H1 (cell line): ENCODE data around the gene NTPCR. TPM values are rescaled to one million over a fixed set of nuclear protein-coding genes. Genes with fewer than 3 reads are reported as not detected.

Experiments used
- CTCF ChIA-PET: fragments of 300-600 bp; sonication (Branson Sonifier 250); formaldehyde crosslinking; loops from one replicate; lab custom pipeline; 2021; ENCODE audit not compliant: partially characterized antibody; lab: Charles Lee
- POLR2A ChIA-PET: fragments of 300-600 bp; sonication (Branson Sonifier 250); formaldehyde crosslinking; loops from one replicate; lab custom pipeline; 2021; ENCODE audit warnings: inconsistent platforms; ENCODE audit not compliant: partially characterized antibody; lab: Charles Lee
- DNase-seq, 2 experiments: peaks; one replicate each; pipeline versions ENCODE4 v3.0.0 to v3.0.0-alpha.2; 2010 to 2022; ENCODE audit warnings: low spot score in 2 of 2, low read depth in 1 of 2, mixed read lengths in 1 of 2
- FAIRE-seq: peaks from 2 replicates; lab custom pipeline; 2011; peaks lifted over from hg19 to GRCh38; lab: Jason Lieb, UNC
- H2AFZ ChIP-seq: 2 replicates; pipeline ENCODE4 v1.8.1; 2012; ENCODE audit warnings: low read length, inconsistent platforms
- H2AK5ac ChIP-seq: 2 replicates; pipeline ENCODE4 v1.6.1; 2013; ENCODE audit warnings: low read depth, low read length
- H2BK120ac ChIP-seq: replicated peaks from 2 replicates; pipeline ENCODE3; 2013; ENCODE audit warnings: low read depth, low read length, inconsistent platforms
- H2BK12ac ChIP-seq: 2 replicates; pipeline ENCODE4 v1.6.1; 2013; ENCODE audit warnings: low read depth, low read length
- H2BK15ac ChIP-seq: 2 replicates; pipeline ENCODE4 v1.6.1; 2013; ENCODE audit warnings: low read length
- H2BK20ac ChIP-seq: 2 replicates; pipeline ENCODE4 v1.6.1; 2013; ENCODE audit warnings: low read length
- H2BK5ac ChIP-seq: 2 replicates; pipeline ENCODE4 v1.6.1; 2013; ENCODE audit warnings: low read depth, low read length
- H3K14ac ChIP-seq: 2 replicates; pipeline ENCODE4 v1.6.1; 2013; ENCODE audit warnings: inconsistent platforms; ENCODE audit not compliant: insufficient read length
- H3K18ac ChIP-seq: 2 replicates; pipeline ENCODE4 v1.6.1; 2013; ENCODE audit warnings: low read length; ENCODE audit errors: extremely low read depth
- H3K23ac ChIP-seq: 2 replicates; pipeline ENCODE4 v1.6.1; 2013; ENCODE audit warnings: inconsistent platforms; ENCODE audit not compliant: insufficient read length
- H3K23me2 ChIP-seq: 2 replicates; pipeline ENCODE4 v1.6.1; 2013; ENCODE audit warnings: low read depth, low read length
- H3K27ac ChIP-seq: 2 replicates; pipeline ENCODE4 v1.6.1; 2011; ENCODE audit warnings: low read depth, low read length, inconsistent platforms
- H3K27me3 ChIP-seq, 4 experiments: replicated peaks in 1 of 4; 1 replicate in 1 of 4; 2 replicates in 3 of 4; pipeline versions ENCODE4 v1.6.1 to v1.8.1; 2011 to 2013; ENCODE audit warnings: low read length in 3 of 4, mild to moderate bottlenecking in 3 of 4, inconsistent platforms in 2 of 4, mixed read lengths in 2 of 4, moderate library complexity in 1 of 4; ENCODE audit not compliant: control insufficient read depth in 3 of 4, insufficient read depth in 3 of 4; ENCODE audit errors: extremely low read depth in 1 of 4
- H3K36me3 ChIP-seq, 4 experiments: 2 replicates each; pipeline versions ENCODE4 v1.6.1 to v1.8.1; 2011 to 2013; ENCODE audit warnings: mild to moderate bottlenecking in 4 of 4, low read length in 3 of 4, moderate library complexity in 2 of 4, control low read depth in 1 of 4, inconsistent platforms in 1 of 4; ENCODE audit not compliant: insufficient read depth in 4 of 4, control insufficient read depth in 2 of 4
- H3K4ac ChIP-seq: replicated peaks from 2 replicates; pipeline ENCODE3; 2013; ENCODE audit warnings: low read length, low read depth, mixed read lengths, inconsistent platforms; ENCODE audit not compliant: insufficient read length
- H3K4me1 ChIP-seq, 4 experiments: replicated peaks in 1 of 4; 1 replicate in 1 of 4; 2 replicates in 3 of 4; pipeline versions ENCODE4 v1.6.1 to v1.8.1; 2011 to 2013; ENCODE audit warnings: low read length in 3 of 4, inconsistent platforms in 2 of 4, mixed read lengths in 1 of 4; ENCODE audit not compliant: insufficient read depth in 4 of 4, control insufficient read depth in 3 of 4
- H3K4me2 ChIP-seq, 2 experiments: 2 replicates each; pipeline versions ENCODE4 v1.6.1 to v1.8.1; 2011 to 2013; ENCODE audit warnings: low read depth in 2 of 2, low read length in 2 of 2, control low read depth in 1 of 2, inconsistent platforms in 1 of 2, mild to moderate bottlenecking in 1 of 2; ENCODE audit not compliant: insufficient read depth in 1 of 2
- H3K4me3 ChIP-seq, 4 experiments: fragments of 200-600, 300-600 bp in 1 of 4; sonication (generic), shearing (Covaris generic), sonication (Bioruptor Twin) in 1 of 4; 2 replicates each; pipeline versions ENCODE4 v1.5.1 to v1.8.1; 2011 to 2016; ENCODE audit warnings: low read length in 4 of 4, low read depth in 3 of 4, control low read depth in 2 of 4, inconsistent platforms in 2 of 4, mild to moderate bottlenecking in 2 of 4, mixed read lengths in 1 of 4, moderate library complexity in 1 of 4; ENCODE audit not compliant: insufficient read depth in 2 of 4; ENCODE audit errors: extremely low read depth in 1 of 4
- H3K56ac ChIP-seq: replicated peaks from 2 replicates; pipeline ENCODE3; 2013; ENCODE audit warnings: low read depth, mild to moderate bottlenecking, mixed read lengths, low read length, inconsistent platforms; ENCODE audit not compliant: insufficient read length
- H3K79me1 ChIP-seq: 2 replicates; pipeline ENCODE4 v1.6.1; 2013; ENCODE audit warnings: low read depth, low read length, control low read depth
- H3K79me2 ChIP-seq, 2 experiments: 2 replicates each; pipeline versions ENCODE4 v1.6.1 to v1.8.1; 2012 to 2013; ENCODE audit warnings: low read length in 2 of 2, mild to moderate bottlenecking in 2 of 2, inconsistent platforms in 1 of 2; ENCODE audit not compliant: insufficient read depth in 2 of 2, control insufficient read depth in 1 of 2
- H3K9ac ChIP-seq, 4 experiments: replicated peaks in 1 of 4; 1 replicate in 1 of 4; 2 replicates in 3 of 4; pipeline versions ENCODE4 v1.6.1 to v1.8.1; 2011 to 2013; ENCODE audit warnings: low read depth in 3 of 4, low read length in 3 of 4, control low read depth in 2 of 4, mild to moderate bottlenecking in 2 of 4, moderate library complexity in 2 of 4, inconsistent platforms in 1 of 4; ENCODE audit errors: extremely low read depth in 1 of 4
- H3K9me3 ChIP-seq, 2 experiments: 2 replicates each; pipeline versions ENCODE4 v1.6.1 to v1.8.1; 2012 to 2013; ENCODE audit warnings: mild to moderate bottlenecking in 2 of 2, moderate library complexity in 2 of 2, control low read depth in 1 of 2, inconsistent platforms in 1 of 2, low read depth in 1 of 2, low read length in 1 of 2, mixed read lengths in 1 of 2; ENCODE audit not compliant: insufficient read depth in 2 of 2
- H4K20me1 ChIP-seq, 2 experiments: replicated peaks in 1 of 2; 2 replicates each; pipeline versions ENCODE3 to v1.8.1; 2011 to 2013; ENCODE audit warnings: inconsistent platforms in 2 of 2, low read length in 2 of 2, mild to moderate bottlenecking in 1 of 2; ENCODE audit not compliant: insufficient read depth in 2 of 2, control insufficient read depth in 1 of 2
- H4K5ac ChIP-seq: 2 replicates; pipeline ENCODE4 v1.6.1; 2013; ENCODE audit warnings: low read length, low read depth, mixed read lengths, inconsistent platforms; ENCODE audit not compliant: insufficient read length
- H4K8ac ChIP-seq: 2 replicates; pipeline ENCODE4 v1.8.0; 2013; ENCODE audit warnings: mild to moderate bottlenecking, moderate library complexity, low read length, inconsistent platforms; ENCODE audit not compliant: insufficient read depth; ENCODE audit errors: extremely low read depth
- H4K91ac ChIP-seq: replicated peaks from 2 replicates; pipeline ENCODE3; 2013; ENCODE audit warnings: low read length, mixed read lengths, inconsistent platforms; ENCODE audit not compliant: insufficient read length
- CHD2 ChIP-seq: IDR thresholded peaks from 2 replicates; pipeline ENCODE4 v1.6.1; 2012; ENCODE audit warnings: low read length, improper control_type of control experiment
- EGR1 ChIP-seq: IDR thresholded peaks from 2 replicates; pipeline ENCODE4 v1.6.1; 2011; ENCODE audit warnings: low read depth, low read length, borderline replicate concordance
- FOSL1 ChIP-seq: IDR thresholded peaks from 2 replicates; pipeline ENCODE4 v1.6.1; 2011; ENCODE audit warnings: mild to moderate bottlenecking, low read depth, low read length, moderate library complexity; ENCODE audit not compliant: insufficient read depth
- GTF2F1 ChIP-seq: IDR thresholded peaks from 2 replicates; pipeline ENCODE4 v1.6.1; 2012; ENCODE audit warnings: low read depth, low read length, improper control_type of control experiment, borderline replicate concordance
- NANOG ChIP-seq: IDR thresholded peaks from 2 replicates; pipeline ENCODE4 v1.6.1; 2011; ENCODE audit warnings: low read length, low read depth, mild to moderate bottlenecking, inconsistent platforms; ENCODE audit not compliant: insufficient read depth, poor library complexity, severe bottlenecking
- NRF1 ChIP-seq: IDR thresholded peaks from 2 replicates; pipeline ENCODE4 v1.6.1; 2011; ENCODE audit warnings: mild to moderate bottlenecking, low read depth, low read length, improper control_type of control experiment
- PHF8 ChIP-seq: fragments of 200-600 bp; sonication (generic); conservative IDR thresholded peaks from 2 replicates; pipeline ENCODE4 v1.7.1; 2012; ENCODE audit warnings: low read depth, mild to moderate bottlenecking, inconsistent platforms, low read length, moderate library complexity
- POLR2AphosphoS5 ChIP-seq: IDR thresholded peaks from 2 replicates; pipeline ENCODE4 v1.6.1; 2011; ENCODE audit warnings: low read depth, low read length
- POU5F1 ChIP-seq: IDR thresholded peaks from 2 replicates; pipeline ENCODE4 v1.6.1; 2011; ENCODE audit warnings: low read depth, mild to moderate bottlenecking, low read length, moderate library complexity
- RFX5 ChIP-seq: IDR thresholded peaks from 2 replicates; pipeline ENCODE4 v1.6.1; 2011; ENCODE audit warnings: low read depth, low read length, improper control_type of control experiment, borderline replicate concordance
- RXRA ChIP-seq: IDR thresholded peaks from 2 replicates; pipeline ENCODE4 v1.6.1; 2011; ENCODE audit warnings: low read depth, mild to moderate bottlenecking, low read length, moderate library complexity; ENCODE audit not compliant: insufficient read depth
- SIX5 ChIP-seq: IDR thresholded peaks from 2 replicates; pipeline ENCODE4 v1.6.1; 2011; ENCODE audit warnings: mild to moderate bottlenecking, low read depth, low read length
- SP2 ChIP-seq: IDR thresholded peaks from 2 replicates; pipeline ENCODE4 v1.6.1; 2012; ENCODE audit warnings: mild to moderate bottlenecking, low read length, inconsistent platforms
- SP4 ChIP-seq: IDR thresholded peaks from 2 replicates; pipeline ENCODE4 v1.6.1; 2012; ENCODE audit warnings: low read length, inconsistent platforms
- TEAD4 ChIP-seq: IDR thresholded peaks from 2 replicates; pipeline ENCODE4 v1.6.1; 2012; ENCODE audit warnings: low read depth, low read length, inconsistent platforms, mixed read lengths
- ZNF274 ChIP-seq: IDR thresholded peaks from 2 replicates; pipeline ENCODE4 v1.7.0; 2012; ENCODE audit warnings: low read length, borderline replicate concordance; ENCODE audit errors: extremely low read depth
- WGBS, 2 experiments: shearing (Covaris generic) in 1 of 2; methylation state at CpG; one replicate each; pipeline versions ENCODE4 v1.1.6 to v1.1.7; 2013 to 2015; ENCODE audit warnings: low lambda C conversion rate in 2 of 2, mixed read lengths in 2 of 2, inconsistent platforms in 1 of 2, low coverage in 1 of 2, missing lambda C conversion rate in 1 of 2; ENCODE audit not compliant: insufficient replicate concordance in 2 of 2, insufficient coverage in 1 of 2, insufficient read length in 1 of 2; ENCODE audit errors: extremely low coverage in 1 of 2, missing lambda C conversion rate in 1 of 2; 5-methylcytosine and 5-hydroxymethylcytosine counted together
- polyA plus RNA-seq, 7 experiments: library from polyadenylated mRNA; depleted of rRNA in 3 of 7; stranded (reverse) in 5 of 7; unstranded in 2 of 7; fragments of >200 nt in 5 of 7; fragments of 200-250 nt in 2 of 7; gene quantifications; 1 replicate in 5 of 7; 2 replicates in 1 of 7; 4 replicates in 1 of 7; pipeline versions ENCODE4 v1.2.1 to v1.2.3, GENCODE V29; 2011 to 2013; ENCODE audit warnings: missing spikeins in 2 of 7, mixed read lengths in 2 of 7
- total RNA-seq: library from RNA; stranded (reverse); fragmentation: NEBNext Ultra II Directional; extraction: Animal tissue kit (Norgen Biotek cat#: 25700); gene quantifications from 2 replicates; pipeline ENCODE4 v1.2.1, GENCODE V29; 2021

Gene NTPCR
- total and polyA plus RNA-seq, 2 of the 8 experiments (the other 6 are each of a cell fraction or from before 2014, with no cell fraction given) = 22.6 to 73.1 TPM

DNA sequence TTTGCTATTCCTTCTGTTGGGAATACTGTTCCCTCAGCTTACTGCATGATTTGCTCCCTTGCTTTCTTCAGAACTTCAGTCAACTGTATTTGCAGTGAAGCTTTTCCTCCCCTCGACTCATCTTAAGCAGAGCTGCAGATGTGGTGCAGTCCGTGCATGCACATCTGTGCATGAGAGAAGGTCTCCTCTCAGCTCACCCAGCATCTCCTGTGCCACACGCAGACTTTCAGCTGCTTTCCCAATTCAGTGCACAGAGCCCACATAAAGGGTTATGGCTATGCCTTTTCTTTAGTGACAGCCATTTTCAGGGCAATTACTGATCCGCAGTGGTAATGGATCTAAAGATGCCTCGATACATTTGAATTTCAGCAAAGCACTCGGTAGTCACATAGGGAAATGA lies 13.5 kb upstream of the NTPCR start:
- H3K27me3 ChIP-seq = peaks cover 0 to 2% (median 0%) of the 10 kb centered on the region in 4 experiments; a peak in 1 of 7 replicates
- no peak overlapping the region for H3K27ac ChIP-seq
- no peaks in the 10 kb centered on the region for H3K4me1 ChIP-seq
- peaks cover 2% of the 10 kb centered on the region; the same call in 1 of the 2 replicates for H3K79me1 ChIP-seq
- POLR2A ChIA-PET = no interaction called here
- H2BK5ac ChIP-seq = no peak overlapping the region
- H3K9me3 ChIP-seq = no peaks in the 10 kb centered on the region
- CTCF ChIA-PET = interaction anchor here (0.9 to 3.0 kb wide), 5 partner anchors 15 to 185 kb away, joined by 3 to 16 read pairs (median 3); no protein-coding TSS in a partner anchor
- no peak overlapping the region for H2BK12ac ChIP-seq
- no peak overlapping the region for H3K56ac ChIP-seq
- DNase-seq (no peak), FAIRE-seq (no peak)
- H3K79me2 ChIP-seq = no peaks in the 10 kb centered on the region
- H3K4me2 ChIP-seq = no peak overlapping the region
- no peak overlapping the region for H2AFZ ChIP-seq
- no peaks in the 10 kb centered on the region for H4K20me1 ChIP-seq
- no peak overlapping the region for H4K5ac ChIP-seq
- H3K9ac ChIP-seq = no peak overlapping the region
- no peak overlapping the region for H3K23ac ChIP-seq
- no peak overlapping the region for H4K91ac ChIP-seq
- H4K8ac ChIP-seq = no peak overlapping the region
- H3K14ac ChIP-seq = no peak overlapping the region
- WGBS, 2 experiments = 87% methylated on average over 6 of the region's 6 CpGs; no CpG with 5 or more reads in 1 of the 2 experiments
- no peaks in the 10 kb centered on the region for H3K36me3 ChIP-seq
- no peak overlapping the region for H2AK5ac ChIP-seq
- H2BK15ac ChIP-seq = no peak overlapping the region
- H3K18ac ChIP-seq = no peak overlapping the region
- no peak overlapping the region for H3K4ac ChIP-seq
- no peak overlapping the region for H2BK120ac ChIP-seq
- H3K4me3 ChIP-seq = no peak overlapping the region
- H3K23me2 ChIP-seq = no peaks in the 10 kb centered on the region
- no peak overlapping the region for H2BK20ac ChIP-seq
- TF ChIP-seq SP4 (no peak), GTF2F1 (no peak), FOSL1 (no peak), NRF1 (no peak), POU5F1 (no peak), ZNF274 (no peak), SP2 (no peak), NANOG (no peak), EGR1 (no peak), CHD2 (no peak), POLR2AphosphoS5 (no peak), TEAD4 (no peak), SIX5 (no peak), RXRA (no peak), RFX5 (no peak), PHF8 (no peak)
